ENCODE data around the gene NIM1K.
"Not testable (repeated sequence)": the region's sequence is repeated elsewhere in the genome, so short reads cannot be mapped to it uniquely, and the experiment has no call there.

NIM1K gene

GRCh38 chr5:43230707-43231106 lies 38.7 kb downstream of the NIM1K start:
- no peak for DNase-seq (ENCODE audit: low read depth)

GRCh38 chr5:43231977-43232376 lies 40.0 kb downstream of the NIM1K start:
- no peak for DNase-seq (ENCODE audit: low read depth)

- no peak for DNase-seq (ENCODE audit: low read depth)
Observed at GRCh38 chr5:43232943-43233833, 41.2 kb downstream of the NIM1K start.

GRCh38 chr5:43233946-43234345 lies 41.9 kb downstream of the NIM1K start:
- DNase-seq (ENCODE audit: low read depth) = no peak

GRCh38 chr5:43236653-43237355 lies 44.8 kb downstream of the NIM1K start:
- no peak for DNase-seq (ENCODE audit: low read depth)

GRCh38 chr5:43242196-43242595 lies 50.2 kb downstream of the NIM1K start:
- DNase-seq (ENCODE audit: low read depth) = no peak

GRCh38 chr5:43243270-43243669 lies 51.2 kb downstream of the NIM1K start:
- DNase-seq (ENCODE audit: low read depth) = no peak

GRCh38 chr5:43244823-43245565 lies 53.0 kb downstream of the NIM1K start:
- DNase-seq (ENCODE audit: low read depth) = no peak

- no peak for DNase-seq (ENCODE audit: low read depth)
Observed at GRCh38 chr5:43245724-43246385, 53.8 kb downstream of the NIM1K start.

- no peak for DNase-seq (ENCODE audit: low read depth)
Observed at GRCh38 chr5:43251754-43252153, 59.7 kb downstream of the NIM1K start.

GRCh38 chr5:43255704-43256103 lies 63.7 kb downstream of the NIM1K start:
- DNase-seq (ENCODE audit: low read depth) = no peak

- DNase-seq (ENCODE audit: low read depth) = no peak
Observed at GRCh38 chr5:43256261-43256966, 64.4 kb downstream of the NIM1K start.

- no peak for DNase-seq (ENCODE audit: low read depth)
Observed at GRCh38 chr5:43258116-43258515, 66.1 kb downstream of the NIM1K start.

- DNase-seq (ENCODE audit: low read depth) = not testable (repeated sequence)
Observed at GRCh38 chr5:43262269-43262668, 70.2 kb downstream of the NIM1K start.

GRCh38 chr5:43268188-43268820 lies 76.3 kb downstream of the NIM1K start:
- DNase-seq (ENCODE audit: low read depth) = no peak

- DNase-seq (ENCODE audit: low read depth) = no peak
Observed at GRCh38 chr5:43270645-43271044, 78.6 kb downstream of the NIM1K start.

- DNase-seq (ENCODE audit: low read depth) = no peak
Observed at GRCh38 chr5:43273552-43273951, 81.5 kb downstream of the NIM1K start.

- no peak for DNase-seq (ENCODE audit: low read depth)
Observed at GRCh38 chr5:43274435-43275114, 82.5 kb downstream of the NIM1K start.

- no peak for DNase-seq (ENCODE audit: low read depth)
Observed at GRCh38 chr5:43275391-43275790, 83.4 kb downstream of the NIM1K start.

- no peak for DNase-seq (ENCODE audit: low read depth)
Observed at GRCh38 chr5:43279548-43280274, 87.7 kb downstream of the NIM1K start.

Data from stimulated activated CD8-positive, alpha-beta memory T cell treated with anti-CD3 and anti-CD28 coated beads, Interleukin-12 subunit alpha, Interleukin-12 subunit beta, amount 100 ng/mL, for 1 hour (primary cell).